Measurements from ENCODE around the gene TNFRSF1A.

The TNFRSF1A gene

GRCh38 chr12:6280053-6280469, 61.8 kb downstream of the TNFRSF1A start:
- H3K4me3 ChIP-seq (ENCODE audit: low read depth in 1 of 2, low read length in 1 of 2) = no peak overlapping the region
- no peaks in the 10 kb centered on the region for H3K9me3 ChIP-seq
- H3K36me3 ChIP-seq = no peaks in the 10 kb centered on the region
- peaks cover 51% of the 10 kb centered on the region for H3K27me3 ChIP-seq
- peaks cover 9 to 11% of the 10 kb centered on the region in 2 experiments for H3K4me1 ChIP-seq (ENCODE audit: control insufficient read depth in 1 of 2, insufficient read depth in 1 of 2, low read depth in 1 of 2, low read length in 1 of 2)
- H3K27ac ChIP-seq = no peak overlapping the region
- TF ChIP-seq CTCF (IDR thresholded peaks at IDR 0.05) = no peak

GRCh38 chr12:6279631-6280030, 62.2 kb downstream of the TNFRSF1A start:
- Histone ChIP-seq H3K27ac (no peak overlapping the region), H3K36me3 (no peaks in the 10 kb centered on the region), H3K27me3 (peaks cover 55% of the 10 kb centered on the region), H3K4me1 (ENCODE audit: control insufficient read depth in 1 of 2, insufficient read depth in 1 of 2, low read depth in 1 of 2, low read length in 1 of 2) (peaks cover 9 to 11% of the 10 kb centered on the region in 2 experiments), H3K9me3 (no peaks in the 10 kb centered on the region), H3K4me3 (ENCODE audit: low read depth in 1 of 2, low read length in 1 of 2) (no peak overlapping the region)
- TF ChIP-seq CTCF (IDR thresholded peaks at IDR 0.05) = no peak

- no peak for TF ChIP-seq CTCF (IDR thresholded peaks at IDR 0.05)
- Histone ChIP-seq H3K27me3 (peaks cover 59% of the 10 kb centered on the region), H3K9me3 (no peaks in the 10 kb centered on the region), H3K27ac (no peak overlapping the region), H3K4me1 (ENCODE audit: control insufficient read depth in 1 of 2, insufficient read depth in 1 of 2, low read depth in 1 of 2, low read length in 1 of 2) (peaks cover 9 to 11% of the 10 kb centered on the region in 2 experiments), H3K4me3 (ENCODE audit: low read depth in 1 of 2, low read length in 1 of 2) (peak overlapping the region in 1 of 2 experiments; percentile 70), H3K36me3 (no peaks in the 10 kb centered on the region)
Observed at GRCh38 chr12:6279256-6279628, 62.6 kb downstream of the TNFRSF1A start.
